Measurements from ENCODE around the gene KCNN4. TPM values are rescaled to one million over a fixed set of nuclear protein-coding genes. Genes with fewer than 3 reads are reported as not detected.

The KCNN4 gene
- total RNA-seq, 1 experiment from 2014 or later, result not detected

DNA sequence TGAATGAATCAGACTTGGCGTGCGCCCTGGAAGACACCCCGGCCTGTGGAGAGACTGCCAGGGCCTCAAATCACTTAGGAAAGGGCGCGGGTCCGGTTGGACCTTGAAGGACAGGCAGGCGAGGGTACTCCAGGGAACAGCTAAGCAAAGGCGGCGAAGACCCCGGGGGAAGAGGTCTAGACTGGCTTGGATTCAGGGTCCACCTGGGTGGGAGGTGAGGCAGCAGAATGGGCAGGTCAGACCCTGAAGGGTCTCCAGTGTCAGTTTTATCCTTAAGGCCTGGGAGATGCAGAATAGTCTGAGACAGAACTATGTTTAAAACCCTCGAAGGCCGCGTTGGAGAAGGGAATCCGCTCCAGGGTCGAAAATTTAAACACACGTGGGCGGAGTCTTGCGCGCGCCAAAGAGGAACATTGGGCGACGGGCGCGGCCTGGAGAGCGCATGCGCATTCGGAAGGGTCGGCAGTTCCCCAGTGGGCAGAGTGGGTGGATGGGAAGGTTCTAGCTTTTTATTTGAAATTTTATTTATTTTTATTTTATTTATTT, 25.4 kb downstream of the KCNN4 start:
- intact Hi-C loops (cut with micrococcal nuclease; ENCODE audit: unreplicated experiment), result no loop called here
- BruUV-seq (replicated peaks), result TSS peak; percentile 94
- H3K9me3 ChIP-seq (ENCODE audit: low read depth, low read length, poor library complexity, severe bottlenecking), result no peaks in the 10 kb centered on the region
- POLR2A ChIA-PET (ENCODE audit: low non-redundant PET), result no interaction called here
- H3K36me3 ChIP-seq (ENCODE audit: insufficient read depth, low read length, poor library complexity, severe bottlenecking), result peaks cover 14% of the 10 kb centered on the region
- TF ChIP-seq EZH2 (IDR thresholded peaks at IDR 0.05; ENCODE audit: borderline replicate concordance, low read depth, low read length, poor library complexity, severe bottlenecking), result no peak
- TF ChIP-seq, protein P1, sequence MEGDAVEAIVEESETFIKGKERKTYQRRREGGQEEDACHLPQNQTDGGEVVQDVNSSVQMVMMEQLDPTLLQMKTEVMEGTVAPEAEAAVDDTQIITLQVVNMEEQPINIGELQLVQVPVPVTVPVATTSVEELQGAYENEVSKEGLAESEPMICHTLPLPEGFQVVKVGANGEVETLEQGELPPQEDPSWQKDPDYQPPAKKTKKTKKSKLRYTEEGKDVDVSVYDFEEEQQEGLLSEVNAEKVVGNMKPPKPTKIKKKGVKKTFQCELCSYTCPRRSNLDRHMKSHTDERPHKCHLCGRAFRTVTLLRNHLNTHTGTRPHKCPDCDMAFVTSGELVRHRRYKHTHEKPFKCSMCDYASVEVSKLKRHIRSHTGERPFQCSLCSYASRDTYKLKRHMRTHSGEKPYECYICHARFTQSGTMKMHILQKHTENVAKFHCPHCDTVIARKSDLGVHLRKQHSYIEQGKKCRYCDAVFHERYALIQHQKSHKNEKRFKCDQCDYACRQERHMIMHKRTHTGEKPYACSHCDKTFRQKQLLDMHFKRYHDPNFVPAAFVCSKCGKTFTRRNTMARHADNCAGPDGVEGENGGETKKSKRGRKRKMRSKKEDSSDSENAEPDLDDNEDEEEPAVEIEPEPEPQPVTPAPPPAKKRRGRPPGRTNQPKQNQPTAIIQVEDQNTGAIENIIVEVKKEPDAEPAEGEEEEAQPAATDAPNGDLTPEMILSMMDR (conservative IDR thresholded peaks at IDR 0.05; ENCODE audit: low read depth, low read length), result no peak
- H3K27ac ChIP-seq (ENCODE audit: low read depth, low read length, poor library complexity, severe bottlenecking), result peak overlapping the region; percentile 98
- H3K4me3 ChIP-seq (ENCODE audit: low read depth, low read length, poor library complexity, severe bottlenecking), result peak overlapping the region; percentile 67
- no peaks in the 10 kb centered on the region for H3K27me3 ChIP-seq (replicated peaks; ENCODE audit: insufficient read depth, low read depth, low read length, poor library complexity)
- CTCF ChIA-PET, result interaction anchor here (0.6 to 1.5 kb wide), 4 partner anchors 10 to 759 kb away, joined by 3 to 9 read pairs (median 3); no protein-coding TSS in a partner anchor
- H3K4me1 ChIP-seq (ENCODE audit: insufficient read depth, low read length, poor library complexity, severe bottlenecking), result peaks cover 11% of the 10 kb centered on the region
- DNase-seq (ENCODE audit: low spot score), result peak; percentile 85

DNA sequence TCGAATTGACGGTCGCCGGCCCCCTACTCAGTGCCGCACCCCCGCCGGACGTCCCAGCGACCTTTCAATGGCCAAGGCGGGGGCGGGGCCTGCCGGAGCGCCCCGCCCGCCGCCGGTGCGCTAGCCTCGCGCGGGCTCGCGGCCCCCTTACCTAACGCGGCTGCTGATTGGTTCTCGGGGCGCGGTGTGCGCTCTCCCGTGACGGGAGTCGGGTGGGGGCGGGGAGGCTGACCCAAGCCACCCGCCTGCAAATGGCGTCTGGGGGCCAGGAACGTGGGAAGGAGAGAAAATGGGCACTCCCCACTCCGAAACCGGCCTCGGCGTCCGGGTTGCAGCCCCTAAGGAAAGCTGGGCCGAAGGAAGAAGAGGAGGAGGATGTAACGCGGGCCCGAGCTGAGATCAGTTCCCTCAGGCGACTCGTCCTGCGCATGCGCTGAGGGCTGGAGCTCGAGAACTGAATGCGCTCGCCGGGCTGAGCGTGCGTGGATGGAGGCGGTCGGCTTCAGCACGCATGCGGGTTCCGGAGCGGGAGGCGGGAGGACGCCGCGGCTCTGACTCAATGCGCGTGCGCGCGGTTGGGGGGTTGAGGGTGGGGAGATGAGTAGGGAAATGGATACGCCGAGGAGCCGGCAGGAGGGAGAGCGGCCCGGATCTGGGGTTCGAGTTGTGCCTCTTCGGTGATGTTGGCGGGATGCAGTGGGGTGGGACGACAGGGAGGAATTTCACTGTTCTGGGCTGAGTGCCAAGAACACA, 26.1 kb downstream of the KCNN4 start, which contains the start of gene SMG9:
Gene SMG9, minus strand, starts transcription at position 460 of the 753 bp plus-strand sequence. CDS start 4,221 bp downstream, outside the sequence.
- DNase-seq (ENCODE audit: low spot score), result peak; percentile 98
- intact Hi-C loops (cut with micrococcal nuclease; ENCODE audit: unreplicated experiment), result no loop called here
- Histone ChIP-seq H3K4me3 (ENCODE audit: low read depth, low read length, poor library complexity, severe bottlenecking) (peak within 1 kb of the TSS; percentile 67), H3K4me1 (ENCODE audit: insufficient read depth, low read length, poor library complexity, severe bottlenecking) (peaks cover 11% of the 10 kb centered on the region), H3K27me3 (replicated peaks; ENCODE audit: insufficient read depth, low read depth, low read length, poor library complexity) (no peaks in the 10 kb centered on the region), H3K36me3 (ENCODE audit: insufficient read depth, low read length, poor library complexity, severe bottlenecking) (peaks cover 20% of the 10 kb centered on the region), H3K27ac (ENCODE audit: low read depth, low read length, poor library complexity, severe bottlenecking) (peak within 1 kb of the TSS; percentile 98), H3K9me3 (ENCODE audit: low read depth, low read length, poor library complexity, severe bottlenecking) (no peaks in the 10 kb centered on the region)
- ChIA-PET CTCF (interaction anchor here (0.6 to 1.5 kb wide), 3 partner anchors 9 to 56 kb away, joined by 3 to 9 read pairs (median 3); no protein-coding TSS in a partner anchor), POLR2A (ENCODE audit: low non-redundant PET) (interaction anchor here (0.6 to 0.8 kb wide), 3 partner anchors 8 to 43 kb away, joined by 4 to 5 read pairs (median 4); no protein-coding TSS in a partner anchor)
- BruUV-seq (replicated peaks), result no TSS peak
- TF ChIP-seq, protein P1 (conservative IDR thresholded peaks at IDR 0.05; ENCODE audit: low read depth, low read length), result no peak
- TF ChIP-seq EZH2 (IDR thresholded peaks at IDR 0.05; ENCODE audit: borderline replicate concordance, low read depth, low read length, poor library complexity, severe bottlenecking), result no peak

DNA sequence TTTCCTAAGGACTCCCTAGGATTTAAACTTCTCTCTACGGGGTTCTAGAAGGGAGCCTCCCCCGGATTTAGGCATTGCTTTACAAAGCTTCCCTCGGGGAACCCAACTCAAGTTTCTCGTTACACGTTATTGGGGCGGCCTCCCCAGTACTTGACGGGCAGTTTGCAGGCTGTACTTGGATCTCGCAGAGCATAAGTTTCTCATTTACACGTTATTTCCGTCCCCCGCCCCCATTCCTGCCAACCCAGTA, 26.6 kb downstream of the KCNN4 start:
- intact Hi-C loops (cut with micrococcal nuclease; ENCODE audit: unreplicated experiment), result no loop called here
- BruUV-seq (replicated peaks), result no TSS peak

More for the DNA sequence above, 26.6 kb downstream of the KCNN4 start:
- H3K27me3 ChIP-seq (replicated peaks; ENCODE audit: insufficient read depth, low read depth, low read length, poor library complexity), result no peaks in the 10 kb centered on the region
- CTCF ChIA-PET, result interaction anchor here (0.6 to 1.5 kb wide), 3 partner anchors 9 to 204 kb away, joined by 3 to 9 read pairs (median 4); no protein-coding TSS in a partner anchor
- TF ChIP-seq, protein P1 (conservative IDR thresholded peaks at IDR 0.05; ENCODE audit: low read depth, low read length), result no peak
- no peak for TF ChIP-seq EZH2 (IDR thresholded peaks at IDR 0.05; ENCODE audit: borderline replicate concordance, low read depth, low read length, poor library complexity, severe bottlenecking)
- POLR2A ChIA-PET (ENCODE audit: low non-redundant PET), result interaction anchor here (0.6 to 0.8 kb wide), 3 partner anchors 8 to 44 kb away, joined by 4 to 5 read pairs (median 4); no protein-coding TSS in a partner anchor
- peaks cover 25% of the 10 kb centered on the region for H3K36me3 ChIP-seq (ENCODE audit: insufficient read depth, low read length, poor library complexity, severe bottlenecking)
- no peak for DNase-seq (ENCODE audit: low spot score)
- no peaks in the 10 kb centered on the region for H3K9me3 ChIP-seq (ENCODE audit: low read depth, low read length, poor library complexity, severe bottlenecking)
- H3K4me3 ChIP-seq (ENCODE audit: low read depth, low read length, poor library complexity, severe bottlenecking), result peak overlapping the region; percentile 67
- H3K27ac ChIP-seq (ENCODE audit: low read depth, low read length, poor library complexity, severe bottlenecking), result peak overlapping the region; percentile 98
- peaks cover 11% of the 10 kb centered on the region for H3K4me1 ChIP-seq (ENCODE audit: insufficient read depth, low read length, poor library complexity, severe bottlenecking)

Data from A673 (cell line).